DMS53 treated with DMSO at 0.1 percent for 48 hours (cell line): ENCODE measurements around the gene MOB3B.

Experiments
- DNase-seq: peaks from one replicate; lab custom pipeline; 2025; ENCODE audit not compliant: unreplicated experiment; lab: John Stamatoyannopoulos, UW

The MOB3B gene

GRCh38 chr9:27542508-27542907, 12.9 kb upstream of the MOB3B start:
- DNase-seq = no peak

- no peak for DNase-seq
These were observed 12.1 kb upstream of the MOB3B start for GRCh38 chr9:27541740-27542139.

- DNase-seq = no peak
These were observed 10.9 kb upstream of the MOB3B start for GRCh38 chr9:27540502-27540901.

GRCh38 chr9:27539479-27540441, 10.1 kb upstream of the MOB3B start:
- DNase-seq = no peak

GRCh38 chr9:27538647-27539046, 9.0 kb upstream of the MOB3B start:
- DNase-seq = no peak

GRCh38 chr9:27537756-27538155, 8.1 kb upstream of the MOB3B start:
- no peak for DNase-seq

GRCh38 chr9:27537027-27537435, 7.4 kb upstream of the MOB3B start:
- no peak for DNase-seq

- no peak for DNase-seq
These were observed 6.6 kb upstream of the MOB3B start for GRCh38 chr9:27536168-27536567.

GRCh38 chr9:27535701-27536118, 6.1 kb upstream of the MOB3B start:
- no peak for DNase-seq

GRCh38 chr9:27534658-27535209, 5.1 kb upstream of the MOB3B start:
- DNase-seq = no peak

- no peak for DNase-seq
These were observed 4.5 kb upstream of the MOB3B start for GRCh38 chr9:27534131-27534530.

- DNase-seq = no peak
These were observed 3.7 kb upstream of the MOB3B start for GRCh38 chr9:27533311-27533710.

- no peak for DNase-seq
These were observed 2.4 kb upstream of the MOB3B start for GRCh38 chr9:27532046-27532445.

GRCh38 chr9:27530915-27531755, 1.5 kb upstream of the MOB3B start:
- DNase-seq = no peak

- no peak for DNase-seq
These were observed 713 bp downstream of the MOB3B start for GRCh38 chr9:27528886-27529315.

GRCh38 chr9:27528076-27528885, 1.3 kb downstream of the MOB3B start:
- no peak for DNase-seq

GRCh38 chr9:27527702-27528075, 1.9 kb downstream of the MOB3B start:
- DNase-seq = no peak

GRCh38 chr9:27524236-27524635, 5.4 kb downstream of the MOB3B start, which contains the start of gene IFNK:
Gene IFNK, plus strand, starts transcription at chr9:27524290. Its CDS starts 47 bp downstream, at chr9:27524337.
- DNase-seq = no peak

- DNase-seq = no peak
These were observed 6.5 kb downstream of the MOB3B start for GRCh38 chr9:27523141-27523540.

GRCh38 chr9:27520986-27521385, 8.6 kb downstream of the MOB3B start:
- DNase-seq = no peak
